KMS-11 (cell line): Measurements from ENCODE around the gene LSP1.

Experiments
- H2AFZ ChIP-seq: fragments of 200-600 bp; sonication (generic); 2 replicates; pipeline ENCODE4 v1.6.1; 2016; ENCODE audit warnings: antibody characterized with exemption, mixed run types, low read depth
- H3K27ac ChIP-seq: fragments of 200-600 bp; sonication (generic); 2 replicates; pipeline ENCODE4 v1.6.1; 2016; ENCODE audit warnings: mild to moderate bottlenecking, mixed run types
- H3K27me3 ChIP-seq: fragments of 200-600 bp; sonication (generic); 2 replicates; pipeline ENCODE4 v1.6.1; 2017; ENCODE audit warnings: mild to moderate bottlenecking, low read depth, mixed run types, moderate library complexity; ENCODE audit not compliant: insufficient read depth
- H3K36me3 ChIP-seq: fragments of 200-600 bp; sonication (generic); 2 replicates; pipeline ENCODE4 v1.6.1; 2017; ENCODE audit warnings: mild to moderate bottlenecking, mixed run types; ENCODE audit not compliant: insufficient read depth
- H3K4me1 ChIP-seq: fragments of 200-600 bp; sonication (generic); 2 replicates; pipeline ENCODE4 v1.6.1; 2016; ENCODE audit warnings: mild to moderate bottlenecking, low read depth, mixed run types; ENCODE audit not compliant: poor library complexity, severe bottlenecking
- H3K4me2 ChIP-seq: fragments of 200-600 bp; sonication (generic); 2 replicates; pipeline ENCODE4 v1.7.0; 2016; ENCODE audit warnings: mild to moderate bottlenecking, mixed run types
- H3K4me3 ChIP-seq: fragments of 200-600 bp; sonication (generic); IDR thresholded peaks from 2 replicates; pipeline ENCODE4 v1.6.1; 2017; ENCODE audit warnings: low read depth, low read length, mixed read lengths; ENCODE audit not compliant: insufficient read depth
- H3K79me2 ChIP-seq: fragments of 200-600 bp; sonication (generic); 2 replicates; pipeline ENCODE4 v1.6.1; 2016; ENCODE audit warnings: low read depth, mixed run types; ENCODE audit not compliant: insufficient read depth
- H3K9ac ChIP-seq: fragments of 200-600 bp; sonication (generic); 2 replicates; pipeline ENCODE4 v1.6.1; 2016; ENCODE audit warnings: mild to moderate bottlenecking, mixed run types
- H4K20me1 ChIP-seq: fragments of 200-600 bp; sonication (generic); 2 replicates; pipeline ENCODE4 v1.6.1; 2016; ENCODE audit warnings: mild to moderate bottlenecking, mixed run types; ENCODE audit not compliant: insufficient read depth
- CTCF ChIP-seq: fragments of 200-600 bp; sonication (generic); conservative IDR thresholded peaks from 2 replicates; pipeline ENCODE4 v1.6.1; 2017; ENCODE audit warnings: low read depth, mild to moderate bottlenecking, antibody characterized with exemption, low read length, moderate library complexity, mixed read lengths

LSP1 gene

GRCh38 chr11:1840780-1841480 is 12.0 kb upstream of the LSP1 start:
- Histone ChIP-seq H4K20me1 (no peaks in the 10 kb centered on the region), H3K4me2 (no peak overlapping the region), H2AFZ (no peak overlapping the region), H3K4me3 (no peak overlapping the region), H3K79me2 (no peaks in the 10 kb centered on the region), H3K36me3 (no peaks in the 10 kb centered on the region), H3K9ac (no peak overlapping the region), H3K27me3 (peaks cover 75% of the 10 kb centered on the region), H3K27ac (no peak overlapping the region), H3K4me1 (peaks cover 6% of the 10 kb centered on the region)
- TF ChIP-seq CTCF, result no peak

- H4K20me1 ChIP-seq, result no peaks in the 10 kb centered on the region
- no peak for TF ChIP-seq CTCF
- no peak overlapping the region for H3K9ac ChIP-seq
- peaks cover 77% of the 10 kb centered on the region for H3K27me3 ChIP-seq
- no peaks in the 10 kb centered on the region for H3K36me3 ChIP-seq
- H3K79me2 ChIP-seq, result no peaks in the 10 kb centered on the region
- peaks cover 6% of the 10 kb centered on the region for H3K4me1 ChIP-seq
- H2AFZ ChIP-seq, result no peak overlapping the region
- H3K4me2 ChIP-seq, result no peak overlapping the region
- H3K4me3 ChIP-seq, result no peak overlapping the region
- no peak overlapping the region for H3K27ac ChIP-seq
Measured at GRCh38 chr11:1841511-1842148, 11.3 kb upstream of the LSP1 start.

GRCh38 chr11:1842149-1843097 is 10.5 kb upstream of the LSP1 start:
- Histone ChIP-seq H4K20me1 (no peaks in the 10 kb centered on the region), H3K4me1 (peaks cover 6% of the 10 kb centered on the region), H3K27ac (no peak overlapping the region), H3K27me3 (peaks cover 80% of the 10 kb centered on the region), H3K4me2 (no peak overlapping the region), H3K4me3 (no peak overlapping the region), H3K79me2 (no peaks in the 10 kb centered on the region), H3K36me3 (no peaks in the 10 kb centered on the region), H3K9ac (no peak overlapping the region), H2AFZ (no peak overlapping the region)
- no peak for TF ChIP-seq CTCF

- peaks cover 6% of the 10 kb centered on the region for H3K4me1 ChIP-seq
- H3K79me2 ChIP-seq, result no peaks in the 10 kb centered on the region
- no peak overlapping the region for H3K4me3 ChIP-seq
- TF ChIP-seq CTCF, result no peak
- no peak overlapping the region for H2AFZ ChIP-seq
- H3K27me3 ChIP-seq, result peaks cover 87% of the 10 kb centered on the region
- no peaks in the 10 kb centered on the region for H3K36me3 ChIP-seq
- no peaks in the 10 kb centered on the region for H4K20me1 ChIP-seq
- no peak overlapping the region for H3K27ac ChIP-seq
- no peak overlapping the region for H3K9ac ChIP-seq
- H3K4me2 ChIP-seq, result no peak overlapping the region
Measured at GRCh38 chr11:1843098-1843473, 9.8 kb upstream of the LSP1 start.
